SK-N-SH treated with all-trans-retinoic acid at 6 μM for 48 hours (cell line): ENCODE measurements around the gene RSPH9.

Source experiments
- ISL1 ChIP-seq: fragments of 250-450 bp; sonication (Bioruptor Pico); IDR thresholded peaks from 2 replicates; pipeline ENCODE4 v2.1.2; 2022; ENCODE audit warnings: mild to moderate bottlenecking, moderate library complexity
- ZC3H10 ChIP-seq: fragments of 250-450 bp; sonication (Bioruptor Pico); IDR thresholded peaks from 2 replicates; pipeline ENCODE4 v1.5.1; 2021; ENCODE audit warnings: mild to moderate bottlenecking, moderate library complexity
- ZNF70 ChIP-seq: fragments of 450-650 bp; formaldehyde crosslinking; IDR thresholded peaks from 2 replicates; pipeline ENCODE4 v1.5.0; 2020; ENCODE audit warnings: mild to moderate bottlenecking, moderate library complexity
- TF ChIP-seq, protein P1 (sequence below): fragments of 250-450 bp; sonication (Bioruptor Pico); IDR thresholded peaks from 2 replicates; pipeline ENCODE4 v1.5.1; 2021; ENCODE audit warnings: mild to moderate bottlenecking, moderate library complexity
- TF ChIP-seq, protein P2 (sequence below): fragments of 250-450 bp; sonication (Bioruptor Pico); IDR thresholded peaks from 2 replicates; pipeline ENCODE4 v1.8.0; 2021; ENCODE audit warnings: low read depth, mild to moderate bottlenecking, moderate library complexity, borderline replicate concordance
- TF ChIP-seq, protein P3 (sequence below): fragments of 250-450 bp; sonication (Bioruptor Pico); IDR thresholded peaks from 2 replicates; pipeline ENCODE4 v1.8.0; 2020; ENCODE audit warnings: mild to moderate bottlenecking, moderate library complexity, borderline replicate concordance

DNA sequence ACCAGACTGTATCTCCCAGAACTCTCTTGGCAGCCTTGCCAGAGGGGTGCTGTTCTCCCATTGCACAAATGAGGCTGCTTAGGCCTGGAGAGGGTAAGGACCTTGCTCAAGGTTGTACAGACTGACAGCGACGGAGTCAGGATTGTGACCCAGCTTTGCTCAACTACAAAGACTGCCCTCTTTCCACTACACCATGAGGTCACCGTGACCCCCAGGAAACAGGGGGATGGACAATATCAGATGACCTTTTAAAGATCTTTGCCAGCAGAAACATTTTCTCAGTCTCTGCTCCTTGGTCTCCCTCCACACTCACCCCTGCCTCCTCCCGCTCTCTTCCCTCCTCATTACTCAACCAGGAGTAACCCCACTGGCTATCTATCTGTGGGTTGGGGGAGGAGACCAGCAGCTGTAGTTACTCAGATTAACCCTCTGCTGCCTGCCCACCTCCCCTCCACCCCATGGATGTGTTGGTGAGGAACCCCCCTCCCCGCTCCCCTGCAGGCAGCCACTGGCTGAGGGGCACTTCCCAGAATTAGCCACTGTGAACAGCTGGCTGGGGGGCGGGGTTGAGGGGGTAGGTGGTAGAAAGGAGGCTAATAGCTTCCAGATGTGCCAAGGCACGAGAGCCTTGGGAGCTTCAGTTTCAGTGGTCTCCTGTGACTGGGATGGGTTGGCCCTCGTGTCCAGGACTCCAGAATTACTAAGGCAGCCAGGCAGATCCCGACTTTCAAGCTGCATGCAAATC is 69.6 kb downstream of the RSPH9 start:
- TF ChIP-seq, protein P1, sequence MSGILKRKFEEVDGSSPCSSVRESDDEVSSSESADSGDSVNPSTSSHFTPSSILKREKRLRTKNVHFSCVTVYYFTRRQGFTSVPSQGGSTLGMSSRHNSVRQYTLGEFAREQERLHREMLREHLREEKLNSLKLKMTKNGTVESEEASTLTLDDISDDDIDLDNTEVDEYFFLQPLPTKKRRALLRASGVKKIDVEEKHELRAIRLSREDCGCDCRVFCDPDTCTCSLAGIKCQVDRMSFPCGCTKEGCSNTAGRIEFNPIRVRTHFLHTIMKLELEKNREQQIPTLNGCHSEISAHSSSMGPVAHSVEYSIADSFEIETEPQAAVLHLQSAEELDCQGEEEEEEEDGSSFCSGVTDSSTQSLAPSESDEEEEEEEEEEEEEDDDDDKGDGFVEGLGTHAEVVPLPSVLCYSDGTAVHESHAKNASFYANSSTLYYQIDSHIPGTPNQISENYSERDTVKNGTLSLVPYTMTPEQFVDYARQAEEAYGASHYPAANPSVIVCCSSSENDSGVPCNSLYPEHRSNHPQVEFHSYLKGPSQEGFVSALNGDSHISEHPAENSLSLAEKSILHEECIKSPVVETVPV (CRISPR knock-in tag) = no peak
- no peak for TF ChIP-seq ISL1 (CRISPR knock-in tag)
- TF ChIP-seq ZNF70 (CRISPR knock-in tag) = no peak
- TF ChIP-seq, protein P2, sequence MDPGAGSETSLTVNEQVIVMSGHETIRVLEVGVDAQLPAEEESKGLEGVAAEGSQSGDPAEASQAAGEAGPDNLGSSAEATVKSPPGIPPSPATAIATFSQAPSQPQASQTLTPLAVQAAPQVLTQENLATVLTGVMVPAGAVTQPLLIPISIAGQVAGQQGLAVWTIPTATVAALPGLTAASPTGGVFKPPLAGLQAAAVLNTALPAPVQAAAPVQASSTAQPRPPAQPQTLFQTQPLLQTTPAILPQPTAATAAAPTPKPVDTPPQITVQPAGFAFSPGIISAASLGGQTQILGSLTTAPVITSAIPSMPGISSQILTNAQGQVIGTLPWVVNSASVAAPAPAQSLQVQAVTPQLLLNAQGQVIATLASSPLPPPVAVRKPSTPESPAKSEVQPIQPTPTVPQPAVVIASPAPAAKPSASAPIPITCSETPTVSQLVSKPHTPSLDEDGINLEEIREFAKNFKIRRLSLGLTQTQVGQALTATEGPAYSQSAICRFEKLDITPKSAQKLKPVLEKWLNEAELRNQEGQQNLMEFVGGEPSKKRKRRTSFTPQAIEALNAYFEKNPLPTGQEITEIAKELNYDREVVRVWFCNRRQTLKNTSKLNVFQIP (CRISPR knock-in tag) = no peak
- TF ChIP-seq, protein P3, sequence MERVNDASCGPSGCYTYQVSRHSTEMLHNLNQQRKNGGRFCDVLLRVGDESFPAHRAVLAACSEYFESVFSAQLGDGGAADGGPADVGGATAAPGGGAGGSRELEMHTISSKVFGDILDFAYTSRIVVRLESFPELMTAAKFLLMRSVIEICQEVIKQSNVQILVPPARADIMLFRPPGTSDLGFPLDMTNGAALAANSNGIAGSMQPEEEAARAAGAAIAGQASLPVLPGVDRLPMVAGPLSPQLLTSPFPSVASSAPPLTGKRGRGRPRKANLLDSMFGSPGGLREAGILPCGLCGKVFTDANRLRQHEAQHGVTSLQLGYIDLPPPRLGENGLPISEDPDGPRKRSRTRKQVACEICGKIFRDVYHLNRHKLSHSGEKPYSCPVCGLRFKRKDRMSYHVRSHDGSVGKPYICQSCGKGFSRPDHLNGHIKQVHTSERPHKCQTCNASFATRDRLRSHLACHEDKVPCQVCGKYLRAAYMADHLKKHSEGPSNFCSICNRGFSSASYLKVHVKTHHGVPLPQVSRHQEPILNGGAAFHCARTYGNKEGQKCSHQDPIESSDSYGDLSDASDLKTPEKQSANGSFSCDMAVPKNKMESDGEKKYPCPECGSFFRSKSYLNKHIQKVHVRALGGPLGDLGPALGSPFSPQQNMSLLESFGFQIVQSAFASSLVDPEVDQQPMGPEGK (CRISPR knock-in tag) = no peak
- TF ChIP-seq ZC3H10 (CRISPR knock-in tag) = no peak
